Pulmonary artery endothelial cell (primary cell): ENCODE measurements around the gene GALNT10. TPM values are rescaled to one million over a fixed set of nuclear protein-coding genes. Genes with fewer than 3 reads are reported as not detected.

Source experiments
- DNase-seq: peaks from one replicate; pipeline ENCODE4 v3.0.0-alpha.2; 2011; ENCODE audit warnings: low read depth, low spot score
- total RNA-seq: library from RNA; depleted of rRNA; stranded (reverse); fragments of >200 nt; gene quantifications from 2 replicates; pipeline ENCODE4 v1.2.3, GENCODE V29; 2014

Gene GALNT10
- total RNA-seq, 1 donor from 2014 or later, result 39.5 TPM

DNA sequence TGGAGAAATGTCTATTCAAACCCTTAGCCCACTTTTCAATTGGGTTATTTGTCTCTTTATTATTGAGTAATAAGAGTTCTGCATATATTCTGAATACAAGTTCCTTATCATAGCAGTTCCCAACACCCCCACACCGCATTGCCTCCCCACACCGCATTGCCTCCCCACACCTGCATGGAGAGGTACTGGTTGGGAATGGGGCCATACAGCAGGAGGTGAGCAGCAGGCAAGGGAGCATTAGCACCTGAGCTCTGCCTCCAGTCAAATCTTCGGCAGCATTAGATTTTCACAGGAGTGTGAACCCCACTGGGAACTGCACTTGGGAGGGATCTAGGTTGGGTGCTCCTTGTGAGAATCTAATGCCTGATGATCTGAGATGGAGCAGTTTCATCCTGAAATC is 244.7 kb downstream of the GALNT10 start:
- no peak for DNase-seq

DNA sequence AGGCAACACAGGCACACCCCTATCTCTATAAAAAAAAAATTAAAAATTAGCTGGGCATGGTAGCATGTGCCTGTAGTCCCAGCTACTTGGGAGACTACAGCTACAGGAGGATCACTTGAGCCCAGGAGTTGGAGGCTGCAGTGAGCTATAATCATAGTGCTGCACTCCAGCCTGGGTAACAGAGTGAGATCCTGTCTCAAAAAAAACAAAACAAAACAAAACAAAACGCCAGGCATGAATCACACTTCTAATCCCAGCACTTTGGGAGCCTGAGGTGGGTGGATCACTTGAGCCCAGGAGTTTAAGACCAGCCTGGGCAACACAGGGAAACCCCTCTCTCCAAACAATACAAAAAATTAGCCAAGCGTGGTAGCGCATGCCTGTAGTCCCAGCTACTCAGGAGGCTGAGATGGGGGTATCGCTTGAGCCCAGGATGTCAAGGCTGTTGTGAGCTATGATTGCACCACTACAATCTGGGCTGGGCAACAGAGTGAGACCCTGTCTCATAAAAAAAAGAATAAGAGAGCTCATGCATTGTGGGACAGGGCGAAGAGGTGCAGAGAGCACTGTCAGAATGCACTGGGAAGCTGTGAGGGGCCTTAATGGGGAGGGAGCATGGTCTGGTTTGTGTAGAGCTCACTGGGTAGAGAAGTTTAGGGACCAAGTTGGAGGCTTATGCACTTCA is 246.9 kb downstream of the GALNT10 start:
- DNase-seq, result no peak

DNA sequence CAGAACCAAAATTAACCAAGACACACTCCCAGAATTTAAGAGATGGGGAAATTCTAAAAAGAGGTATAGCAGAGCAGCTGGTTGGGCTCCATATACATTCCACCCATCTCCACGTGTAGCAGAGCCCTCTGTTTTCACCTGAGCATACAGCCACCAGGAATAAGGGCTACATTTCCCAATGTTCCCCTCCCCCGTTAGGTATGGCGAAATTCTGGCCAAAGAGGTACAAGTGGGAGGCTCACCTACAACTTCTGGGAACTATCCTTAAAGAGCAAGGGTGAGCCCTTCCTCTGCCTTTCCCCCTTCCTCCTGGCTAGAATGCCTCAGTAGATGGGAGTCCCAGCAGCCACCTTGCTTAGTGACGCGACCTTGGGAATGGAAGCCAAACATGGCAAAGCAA is 250.0 kb downstream of the GALNT10 start:
- no peak for DNase-seq

DNA sequence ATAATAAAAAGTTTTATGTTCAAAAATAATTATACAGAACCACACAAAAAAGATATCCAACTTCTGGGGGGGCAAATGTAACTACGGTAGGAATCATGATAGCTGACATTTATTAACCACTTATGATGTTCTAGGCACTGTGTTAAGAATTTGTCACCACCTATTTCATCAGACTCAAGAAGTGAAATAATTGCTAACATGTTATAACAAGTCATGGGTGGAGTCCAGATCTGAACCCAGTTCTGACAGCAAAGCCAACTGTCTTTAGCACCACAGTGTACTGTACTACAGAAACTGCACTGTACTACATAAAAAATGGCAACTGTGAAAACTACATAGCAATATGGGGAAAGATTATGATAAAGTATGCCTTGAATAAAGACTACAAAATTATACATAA is 252.3 kb downstream of the GALNT10 start:
- DNase-seq, result no peak

- no peak for DNase-seq
Measured at GRCh38 chr5:154444556-154445421, 254.3 kb downstream of the GALNT10 start.

GRCh38 chr5:154445422-154446194 is 255.1 kb downstream of the GALNT10 start, which contains the start of gene SAP30L:
TSS of gene SAP30L (plus strand) at chr5:154445997. CDS start at chr5:154446605, 608 bp downstream.
- peak; percentile 71 for DNase-seq

GRCh38 chr5:154446195-154447088 is 255.9 kb downstream of the GALNT10 start:
- DNase-seq, result peak; percentile 20

GRCh38 chr5:154447089-154447725 is 256.7 kb downstream of the GALNT10 start:
- no peak for DNase-seq

DNA sequence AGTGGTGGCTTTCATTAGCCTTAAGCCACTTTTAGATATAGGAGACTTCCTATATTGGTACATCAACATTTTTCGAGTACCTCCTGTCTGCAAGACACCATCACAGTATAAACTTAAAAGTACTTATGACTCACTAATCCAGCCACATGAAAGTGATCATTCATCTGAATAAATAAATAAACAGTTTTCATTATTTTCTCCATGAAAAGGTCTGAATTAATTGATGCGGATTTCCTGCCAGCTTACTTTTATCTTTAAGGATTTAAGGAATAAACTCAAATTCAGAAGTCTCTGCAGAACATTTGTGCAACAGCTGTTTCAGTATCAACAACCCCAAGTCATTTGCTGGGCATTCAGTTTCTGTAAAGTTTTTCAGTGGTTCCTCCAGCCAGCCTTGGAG is 259.3 kb downstream of the GALNT10 start:
- no peak for DNase-seq

DNA sequence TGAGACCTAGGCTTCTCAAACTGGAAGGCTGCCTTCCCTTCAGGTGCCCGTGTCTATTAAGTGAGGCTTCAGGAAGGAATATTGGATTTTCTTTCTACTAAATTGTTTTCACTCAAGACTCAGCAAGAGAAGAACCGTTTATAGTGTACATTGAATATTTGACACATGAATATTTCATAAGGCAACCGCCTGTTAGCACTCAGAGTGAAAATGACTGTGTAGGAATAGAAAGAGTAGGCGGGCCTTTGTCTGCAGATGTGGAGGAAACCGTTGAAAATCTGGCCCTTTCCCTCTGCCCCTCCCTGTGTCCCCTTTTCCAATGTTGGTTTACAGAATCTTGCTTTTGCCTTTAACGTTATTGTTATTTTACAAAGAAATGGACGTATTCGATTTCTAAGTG is 261.4 kb downstream of the GALNT10 start:
- DNase-seq, result no peak

GRCh38 chr5:154455585-154455984 is 265.1 kb downstream of the GALNT10 start:
- DNase-seq, result no peak

DNA sequence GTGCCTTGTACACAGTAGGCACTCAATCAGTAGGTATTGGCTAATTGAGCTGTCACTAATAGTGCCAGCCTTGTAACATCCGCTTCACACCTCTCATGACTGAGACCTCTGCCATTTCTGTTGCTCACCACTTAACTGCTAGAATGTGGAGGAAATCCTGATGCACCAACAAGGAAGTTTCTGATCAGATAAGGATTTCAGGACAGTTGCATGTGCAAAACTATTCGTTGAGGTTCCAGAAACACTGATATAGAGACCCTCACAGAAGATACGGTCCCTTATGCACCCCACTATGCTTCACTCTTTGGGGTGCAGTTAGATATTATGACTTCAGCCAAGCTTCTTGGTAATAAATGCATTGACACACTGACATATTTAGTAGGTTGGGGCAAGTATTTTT is 266.0 kb downstream of the GALNT10 start:
- no peak for DNase-seq

- DNase-seq, result no peak
Measured at GRCh38 chr5:154459015-154459414, 268.5 kb downstream of the GALNT10 start.

GRCh38 chr5:154460172-154460571 is 269.6 kb downstream of the GALNT10 start:
- no peak for DNase-seq

DNA sequence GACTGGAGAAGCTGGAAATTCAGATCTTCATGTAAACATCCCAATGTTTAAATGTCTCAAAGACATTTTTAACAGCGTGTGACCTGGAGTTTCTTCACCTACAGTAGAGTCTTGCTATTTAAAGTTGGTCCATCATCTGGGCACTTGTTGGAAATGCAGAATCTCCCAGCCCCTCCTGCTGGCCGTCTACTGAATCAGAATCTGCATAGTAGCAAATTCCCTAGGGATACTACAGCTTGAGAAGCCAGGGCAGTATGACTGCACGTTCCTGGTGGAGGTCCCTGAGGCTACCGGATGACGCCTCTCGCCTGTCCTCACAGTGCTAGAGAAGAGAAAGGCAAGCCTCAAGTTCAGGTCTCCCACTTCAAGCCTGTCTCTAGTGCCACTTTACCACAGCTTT is 271.0 kb downstream of the GALNT10 start:
- DNase-seq, result no peak

GRCh38 chr5:154464438-154464837 is 273.9 kb downstream of the GALNT10 start:
- no peak for DNase-seq

DNA sequence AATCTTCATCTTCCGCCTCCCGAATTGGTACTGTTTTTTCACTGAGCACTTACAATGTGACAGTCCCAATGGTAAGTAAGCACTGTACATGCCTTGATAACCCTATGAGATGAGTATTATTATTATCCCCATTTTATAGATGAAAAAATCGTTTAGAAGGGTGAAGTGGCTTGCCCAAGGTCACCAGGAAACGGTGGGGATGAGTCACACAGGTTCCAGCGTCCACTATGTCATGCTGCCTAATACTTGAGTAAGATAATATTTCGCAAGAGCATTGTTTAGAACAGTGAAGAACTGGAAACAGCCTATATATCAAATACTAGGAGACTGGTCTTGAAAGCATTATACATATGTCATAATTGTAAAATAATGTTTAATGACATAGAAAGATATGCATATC is 274.6 kb downstream of the GALNT10 start:
- no peak for DNase-seq

- DNase-seq, result no peak
Measured at GRCh38 chr5:154466147-154466546, 275.6 kb downstream of the GALNT10 start.

GRCh38 chr5:154466671-154467070 is 276.1 kb downstream of the GALNT10 start:
- no peak for DNase-seq

- no peak for DNase-seq
Measured at GRCh38 chr5:154467655-154468354, 277.3 kb downstream of the GALNT10 start.
